Esophagus squamous epithelium (tissue), 4 donors: ENCODE measurements around the gene NSUN4.

Experiments used
- POLR2A ChIP-seq, 4 donors: fragments of 450-650 bp; IDR thresholded peaks; one replicate each; pipeline ENCODE4 v1.6.1; 2017; ENCODE audit warnings: antibody characterized with exemption in 4 of 4, mild to moderate bottlenecking in 4 of 4, moderate library complexity in 3 of 4
- TF ChIP-seq, protein P1 (sequence below), 6 experiments: fragments of 450-650 bp in 4 of 6; fragments of 200-600 bp in 2 of 6; sonication (generic) in 2 of 6; IDR thresholded peaks; one replicate each; pipeline ENCODE4 v1.5.1; 2016 to 2019; ENCODE audit warnings: antibody characterized with exemption in 6 of 6, mild to moderate bottlenecking in 4 of 6, moderate library complexity in 4 of 6

- TF ChIP-seq, protein P1, sequence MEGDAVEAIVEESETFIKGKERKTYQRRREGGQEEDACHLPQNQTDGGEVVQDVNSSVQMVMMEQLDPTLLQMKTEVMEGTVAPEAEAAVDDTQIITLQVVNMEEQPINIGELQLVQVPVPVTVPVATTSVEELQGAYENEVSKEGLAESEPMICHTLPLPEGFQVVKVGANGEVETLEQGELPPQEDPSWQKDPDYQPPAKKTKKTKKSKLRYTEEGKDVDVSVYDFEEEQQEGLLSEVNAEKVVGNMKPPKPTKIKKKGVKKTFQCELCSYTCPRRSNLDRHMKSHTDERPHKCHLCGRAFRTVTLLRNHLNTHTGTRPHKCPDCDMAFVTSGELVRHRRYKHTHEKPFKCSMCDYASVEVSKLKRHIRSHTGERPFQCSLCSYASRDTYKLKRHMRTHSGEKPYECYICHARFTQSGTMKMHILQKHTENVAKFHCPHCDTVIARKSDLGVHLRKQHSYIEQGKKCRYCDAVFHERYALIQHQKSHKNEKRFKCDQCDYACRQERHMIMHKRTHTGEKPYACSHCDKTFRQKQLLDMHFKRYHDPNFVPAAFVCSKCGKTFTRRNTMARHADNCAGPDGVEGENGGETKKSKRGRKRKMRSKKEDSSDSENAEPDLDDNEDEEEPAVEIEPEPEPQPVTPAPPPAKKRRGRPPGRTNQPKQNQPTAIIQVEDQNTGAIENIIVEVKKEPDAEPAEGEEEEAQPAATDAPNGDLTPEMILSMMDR (IDR thresholded peaks at IDR 0.05) = no peak
- TF ChIP-seq POLR2A (IDR thresholded peaks at IDR 0.05) = no peak
Measured at GRCh38 chr1:46345281-46345680, 4.7 kb downstream of the NSUN4 start.
